ENCODE results near the gene JAZF1. TPM values are rescaled to one million over a fixed set of nuclear protein-coding genes. Genes with fewer than 3 reads are reported as not detected.

The JAZF1 gene
- total and polyA plus RNA-seq, 2 of the 4 experiments (the other 2 are of a cell fraction): 8.4 to 10.5 TPM

DNA sequence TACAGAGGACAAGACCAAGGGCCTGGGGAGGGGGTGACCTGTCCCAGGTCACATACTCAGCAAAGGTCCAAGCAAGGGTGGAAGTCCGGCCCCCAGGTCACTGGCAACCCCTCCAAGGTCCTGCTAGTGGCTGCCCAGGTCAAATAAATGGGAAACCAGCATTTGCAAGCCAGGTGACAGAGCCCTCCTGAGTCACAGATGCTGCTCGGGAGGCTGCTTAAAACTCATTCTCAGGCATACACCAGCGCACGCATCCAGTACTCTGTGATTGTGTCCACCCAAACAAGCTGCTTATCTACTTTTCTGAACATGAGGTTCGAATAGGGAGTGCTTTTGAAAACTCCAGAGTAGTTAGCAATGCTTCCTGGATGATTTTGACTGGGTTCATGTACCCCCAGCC, 310.0 kb downstream of the JAZF1 start:
- in situ Hi-C loops (cut with MboI; ENCODE audit: low sequenced_read_pairs) (no loop called here), dilution Hi-C loops (cut with HindIII; ENCODE audit: low sequenced_read_pairs, unreplicated experiment) (no loop called here), intact Hi-C loops (cut with micrococcal nuclease) (no loop called here)
- Histone ChIP-seq H3K27me3 (ENCODE audit: control insufficient read depth, insufficient read depth, low read length) (no peaks in the 10 kb centered on the region), H3K4me2 (ENCODE audit: low read depth, low read length) (no peak overlapping the region), H3K4me1 (ENCODE audit: control insufficient read depth, insufficient read depth, low read length) (0 out of 2 replicates have a peak, but pooled peaks cover 2% of the 10 kb centered on the region), H2BK20ac (ENCODE audit: low read depth, low read length) (no peak overlapping the region), H3K18ac (ENCODE audit: low read depth, low read length) (no peak overlapping the region), H2BK120ac (ENCODE audit: low read depth, low read length) (no peak overlapping the region), H4K8ac (ENCODE audit: low read depth in 2 of 2, low read length in 2 of 2) (no peak overlapping the region), H2BK5ac (ENCODE audit: low read depth, low read length, poor library complexity, severe bottlenecking) (no peak overlapping the region), H3K9ac (ENCODE audit: low read depth, low read length) (no peak overlapping the region), H2AK5ac (ENCODE audit: low read depth, low read length) (no peak overlapping the region), H2AK9ac (replicated peaks; ENCODE audit: low read depth, low read length, poor library complexity) (no peak overlapping the region), H3K4me3 (ENCODE audit: insufficient read depth, low read depth, low read length) (no peak overlapping the region), H3K14ac (replicated peaks; ENCODE audit: low read depth, low read length) (no peak overlapping the region), H4K91ac (ENCODE audit: insufficient read depth, low read depth, low read length) (no peak overlapping the region), H3K9me3 (ENCODE audit: control insufficient read depth, insufficient read depth, low read length) (no peaks in the 10 kb centered on the region), H3K56ac (ENCODE audit: extremely low read depth, insufficient read depth, low read length) (no peak overlapping the region), H2BK15ac (ENCODE audit: low read depth, low read length) (no peak overlapping the region), H4K20me1 (ENCODE audit: insufficient read depth, low read length) (0 out of 2 replicates have a peak, but pooled peaks cover 9% of the 10 kb centered on the region), H3K36me3 (ENCODE audit: control insufficient read depth, insufficient read depth, low read length) (peaks cover 1% of the 10 kb centered on the region), H3K27ac (ENCODE audit: insufficient read depth, low read length) (no peak overlapping the region), H3K9me1 (ENCODE audit: insufficient read depth, low read length) (no peaks in the 10 kb centered on the region), H3K79me1 (ENCODE audit: low read depth in 1 of 2, low read length in 2 of 2) (peaks cover 9 to 13% of the 10 kb centered on the region in 2 experiments; a peak in 2 of 4 replicates), H4K5ac (ENCODE audit: low read depth, low read length) (no peak overlapping the region), H3K4ac (ENCODE audit: low read depth, low read length) (no peak overlapping the region), H3K23ac (ENCODE audit: low read depth, low read length) (no peak overlapping the region), H2AFZ (replicated peaks; ENCODE audit: low read length, poor library complexity) (no peak overlapping the region)
- ATAC-seq (ENCODE audit: low read depth) (no peak), DNase-seq (no peak)
- WGBS, 2 experiments (ENCODE audit: extremely low coverage in 2 of 2, insufficient read length in 1 of 2): 92% methylated on average over 2 of the region's 5 CpGs; no CpG with 5 or more reads in 1 of the 2 experiments
- no TSS peak for BruUV-seq (replicated peaks)
- CTCF ChIA-PET: no interaction called here
- TF ChIP-seq RFX5 (IDR thresholded peaks at IDR 0.05; ENCODE audit: low read depth, low read length): no peak
- TF ChIP-seq CEBPB (IDR thresholded peaks at IDR 0.05; ENCODE audit: low read depth, low read length): no peak
- POLR2A ChIA-PET (ENCODE audit: unreplicated experiment): no interaction called here

All from IMR-90 (cell line).